ENCODE measurements around the gene ZNF207. TPM values are rescaled to one million over a fixed set of nuclear protein-coding genes. Genes with fewer than 3 reads are reported as not detected.

Gene ZNF207
- total and polyA plus RNA-seq, 9 of the 15 experiments (the other 6 are each of a cell fraction or from before 2014, with no cell fraction given) = 123 to 370 (median 250) TPM

- TF ChIP-seq CXXC5 (CRISPR knock-in tag; IDR thresholded peaks at IDR 0.05) = peak; percentile 31; the same call in 1 of the 2 replicates
- TF ChIP-seq, protein P1, sequence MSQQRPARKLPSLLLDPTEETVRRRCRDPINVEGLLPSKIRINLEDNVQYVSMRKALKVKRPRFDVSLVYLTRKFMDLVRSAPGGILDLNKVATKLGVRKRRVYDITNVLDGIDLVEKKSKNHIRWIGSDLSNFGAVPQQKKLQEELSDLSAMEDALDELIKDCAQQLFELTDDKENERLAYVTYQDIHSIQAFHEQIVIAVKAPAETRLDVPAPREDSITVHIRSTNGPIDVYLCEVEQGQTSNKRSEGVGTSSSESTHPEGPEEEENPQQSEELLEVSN (IDR thresholded peaks at IDR 0.05; ENCODE audit: borderline replicate concordance in 1 of 2, extremely low read depth in 1 of 2, insufficient read depth in 1 of 2, insufficient read length in 1 of 2, low read depth in 1 of 2, low read length in 1 of 2, poor library complexity in 1 of 2, severe bottlenecking in 1 of 2) = peak; percentile 14 to 32
- TF ChIP-seq SAFB2 (IDR thresholded peaks at IDR 0.05; ENCODE audit: borderline replicate concordance, low read depth, low read length, severe bottlenecking) = no peak
- TF ChIP-seq ZNF592 (IDR thresholded peaks at IDR 0.05) = peak; percentile 88
- TF ChIP-seq POLR2AphosphoS2 (IDR thresholded peaks at IDR 0.05; ENCODE audit: low read length) = no peak
- TF ChIP-seq PRDM10 (IDR thresholded peaks at IDR 0.05; ENCODE audit: partially characterized antibody) = peak; percentile 43
- TF ChIP-seq, protein P2, sequence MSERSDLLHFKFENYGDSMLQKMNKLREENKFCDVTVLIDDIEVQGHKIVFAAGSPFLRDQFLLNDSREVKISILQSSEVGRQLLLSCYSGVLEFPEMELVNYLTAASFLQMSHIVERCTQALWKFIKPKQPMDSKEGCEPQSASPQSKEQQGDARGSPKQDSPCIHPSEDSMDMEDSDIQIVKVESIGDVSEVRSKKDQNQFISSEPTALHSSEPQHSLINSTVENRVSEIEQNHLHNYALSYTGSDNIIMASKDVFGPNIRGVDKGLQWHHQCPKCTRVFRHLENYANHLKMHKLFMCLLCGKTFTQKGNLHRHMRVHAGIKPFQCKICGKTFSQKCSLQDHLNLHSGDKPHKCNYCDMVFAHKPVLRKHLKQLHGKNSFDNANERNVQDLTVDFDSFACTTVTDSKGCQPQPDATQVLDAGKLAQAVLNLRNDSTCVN (CRISPR knock-in tag; IDR thresholded peaks at IDR 0.05) = no peak
- TF ChIP-seq POLR3A (IDR thresholded peaks at IDR 0.05; ENCODE audit: borderline replicate concordance, extremely low read depth, insufficient read depth, insufficient read length) = no peak
- no peak for TF ChIP-seq EHMT2 (IDR thresholded peaks at IDR 0.05)
- no peak for TF ChIP-seq SRSF7 (optimal IDR thresholded peaks at IDR 0.05; ENCODE audit: low read depth, low read length)
- TF ChIP-seq GATAD2A (IDR thresholded peaks at IDR 0.05) = no peak
- TF ChIP-seq SFPQ (IDR thresholded peaks at IDR 0.05; ENCODE audit: low read depth, low read length) = no peak
Measured at GRCh38 chr17:32345951-32346600, 3.9 kb upstream of the ZNF207 start (continued).
